GM21447 (cell line): ENCODE data around the gene DEFB125.

ENCODE experiments used
- ATAC-seq: cut with Tn5 transposase; IDR thresholded peaks from one replicate; pipeline ENCODE4 v1.9.1; 2021; ENCODE audit not compliant: unreplicated experiment

The DEFB125 gene

GRCh38 chr20:145877-146276 lies 58.4 kb downstream of the DEFB125 start:
- ATAC-seq, result no peak
